Upper lobe of left lung (tissue), 6 donors: Measurements from ENCODE around the gene TBC1D3B. TPM values are rescaled to one million over a fixed set of nuclear protein-coding genes. Genes with fewer than 3 reads are reported as not detected.
"Not testable (repeated sequence)": the region's sequence is repeated elsewhere in the genome, so short reads cannot be mapped to it uniquely, and the experiment has no call there.

Experiments used
- ATAC-seq, 2 donors: fragments of 200-7000 bp; cut with Tn5 transposase; one replicate each; pipeline ENCODE4 v1.9.1; 2022; ENCODE audit warnings: mild to moderate bottlenecking in 2 of 2, moderate library complexity in 2 of 2; ENCODE audit not compliant: low FRiP score in 2 of 2
- DNase-seq, 2 donors: peaks; one replicate each; pipeline ENCODE4 v3.0.0-alpha.2; 2019 to 2020
- H3K27ac ChIP-seq, 4 donors: fragments of 200-600 bp; sonication (generic); one replicate each; pipeline ENCODE4 v1.5.1; 2016 to 2019
- H3K27me3 ChIP-seq, 4 donors: fragments of 200-600 bp; sonication (generic); one replicate each; pipeline ENCODE4 v1.5.1; 2017 to 2019
- H3K36me3 ChIP-seq, 4 donors: fragments of 200-600 bp; sonication (generic); one replicate each; pipeline ENCODE4 v1.5.1; 2016 to 2019
- H3K4me1 ChIP-seq, 4 donors: fragments of 200-600 bp; sonication (generic); one replicate each; pipeline ENCODE4 v1.5.1; 2018 to 2019
- H3K4me3 ChIP-seq, 4 donors: fragments of 200-600 bp; sonication (generic); one replicate each; pipeline ENCODE4 v1.5.1; 2017 to 2019; ENCODE audit warnings: mild to moderate bottlenecking in 2 of 4, moderate library complexity in 1 of 4
- H3K9me3 ChIP-seq, 4 donors: fragments of 200-600 bp; sonication (generic); one replicate each; pipeline ENCODE4 v1.5.1; 2018 to 2019
- CTCF ChIP-seq, 6 experiments: fragments of 450-650 bp in 4 of 6; fragments of 200-600 bp in 2 of 6; sonication (generic) in 2 of 6; IDR thresholded peaks; one replicate each; pipeline ENCODE4 v1.5.1; 2016 to 2019; ENCODE audit warnings: antibody characterized with exemption in 6 of 6
- EP300 ChIP-seq, 4 donors: sonication (generic); formaldehyde crosslinking; IDR thresholded peaks; one replicate each; pipeline ENCODE4 v1.5.1; 2017; ENCODE audit warnings: antibody characterized with exemption in 4 of 4, control low read depth in 2 of 4
- POLR2A ChIP-seq, 4 donors: fragments of 450-650 bp; IDR thresholded peaks; one replicate each; pipeline ENCODE4 v1.5.1; 2016 to 2017; ENCODE audit warnings: antibody characterized with exemption in 4 of 4, mild to moderate bottlenecking in 2 of 4
- POLR2AphosphoS5 ChIP-seq, 2 donors: sonication (generic); formaldehyde crosslinking; IDR thresholded peaks; one replicate each; pipeline ENCODE4 v1.5.1; 2017; ENCODE audit warnings: antibody characterized with exemption in 2 of 2
- WGBS, 2 donors: methylation state at CpG; one replicate each; pipeline ENCODE4 v1.1.5; 2017 to 2018; 5-methylcytosine and 5-hydroxymethylcytosine counted together
- total RNA-seq, 6 donors: library from RNA; depleted of rRNA in 4 of 6; stranded (reverse); fragments of >200 nt in 4 of 6; gene quantifications; one replicate each; pipeline versions ENCODE4 v1.1.0 to v1.2.1, GENCODE V29; 2016 to 2021
- donor health status: DM: no; HTN: no; CAD: no; lungs with moderate emphysema.
- donor health status: DM: no; HTN: yes; CAD: no; lungs with severe emphysema.

Gene TBC1D3B
- 1 to 10 TPM in 5 of 6 donors, not detected in 1; 3.6 to 8.9 (median 7.0) TPM for total RNA-seq

DNA sequence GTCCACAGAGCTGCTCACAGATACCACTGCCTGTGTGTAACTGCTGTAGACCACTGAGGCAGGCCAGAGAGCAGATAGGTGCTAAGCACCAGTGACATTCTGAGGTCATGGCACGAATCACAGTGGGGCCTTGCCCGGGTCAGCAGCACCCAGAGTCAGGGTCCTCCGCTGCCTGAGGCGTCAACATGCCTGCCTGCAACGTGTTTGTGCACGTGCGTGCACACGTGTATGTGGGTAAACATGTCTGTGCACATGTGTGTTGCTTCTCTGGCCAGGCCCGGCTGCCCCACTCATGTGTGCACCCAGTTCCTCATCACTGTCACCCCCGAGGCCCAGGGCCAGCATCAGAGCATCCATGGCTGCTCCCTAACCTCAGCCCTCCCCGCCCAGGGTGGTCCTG lies at the start of gene TBC1D3B:
TBC1D3B (minus strand) TSS at position 101 of the 400 bp plus-strand sequence. CDS start 1,586 bp downstream, outside the sequence.
- not testable (repeated sequence) for H3K27me3 ChIP-seq, H3K27ac ChIP-seq, H3K9me3 ChIP-seq, ATAC-seq, H3K4me3 ChIP-seq, H3K4me1 ChIP-seq, DNase-seq, H3K36me3 ChIP-seq
- no CpG with 5 or more reads among the region's 11 CpGs for WGBS, 2 donors

DNA sequence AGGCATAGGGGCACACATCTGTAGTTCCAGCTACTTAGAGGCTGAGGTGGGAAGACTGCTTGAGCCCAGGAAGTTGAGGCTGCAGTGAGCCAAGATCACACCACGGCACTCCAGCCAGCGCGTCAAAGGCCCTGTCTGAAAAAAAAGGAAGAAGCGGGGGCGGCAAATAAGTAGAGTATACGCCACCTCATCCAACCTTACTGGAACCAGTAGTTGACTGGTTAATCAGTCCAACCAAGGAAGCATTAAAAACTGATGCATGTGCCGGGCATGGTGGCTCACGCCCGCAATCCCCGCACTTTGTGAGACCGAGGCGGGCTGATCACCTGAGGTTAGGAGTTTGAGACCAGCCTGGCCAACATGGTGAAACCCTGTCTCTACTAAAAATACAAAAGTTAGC lies 46.5 kb upstream of the TBC1D3B start:
- peak in 1 of 2 donors; percentile 10 for DNase-seq
- H3K9me3 ChIP-seq, H3K4me1 ChIP-seq, H3K36me3 ChIP-seq, ATAC-seq, H3K27me3 ChIP-seq, H3K27ac ChIP-seq, H3K4me3 ChIP-seq: not testable (repeated sequence)
- 89 to 92% methylated on average over 12 of the region's 12 CpGs for WGBS, 2 donors

DNA sequence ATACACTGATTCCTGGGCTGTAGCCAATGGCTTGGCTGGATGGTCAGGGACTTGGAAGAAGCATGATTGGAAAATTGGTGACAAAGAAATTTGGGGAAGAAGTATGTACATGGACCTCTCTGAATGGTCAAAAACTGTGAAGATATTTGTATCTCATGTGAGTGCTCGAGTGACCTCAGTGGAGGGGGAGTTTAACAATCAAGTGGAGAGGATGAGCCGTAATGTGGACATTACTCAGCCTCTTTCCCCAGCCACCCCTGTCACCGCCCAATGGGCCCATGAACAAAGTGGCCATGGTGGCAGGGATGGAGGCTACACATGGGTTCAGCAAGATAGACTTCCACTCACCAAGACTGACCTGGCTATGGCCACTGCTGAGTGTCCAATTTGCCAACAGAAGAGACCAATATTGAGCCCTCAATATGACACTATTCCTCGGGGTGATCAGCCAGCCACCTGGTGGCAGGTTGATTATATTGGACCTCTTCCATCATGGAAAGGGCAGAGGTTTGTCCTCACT lies 45.2 kb upstream of the TBC1D3B start:
- H3K27me3 ChIP-seq, H3K4me1 ChIP-seq, H3K4me3 ChIP-seq, H3K27ac ChIP-seq, H3K9me3 ChIP-seq, H3K36me3 ChIP-seq, DNase-seq, ATAC-seq: not testable (repeated sequence)
- 76 to 86% methylated on average over 4 of the region's 4 CpGs for WGBS, 2 donors

- WGBS, 2 donors: 83% methylated on average over 2 to 3 of the region's 3 CpGs
- not testable (repeated sequence) for H3K9me3 ChIP-seq, DNase-seq, ATAC-seq, H3K4me3 ChIP-seq, H3K27ac ChIP-seq, H3K4me1 ChIP-seq, H3K27me3 ChIP-seq, H3K36me3 ChIP-seq
Measured at GRCh38 chr17:36220737-36221580, 44.5 kb upstream of the TBC1D3B start.

DNA sequence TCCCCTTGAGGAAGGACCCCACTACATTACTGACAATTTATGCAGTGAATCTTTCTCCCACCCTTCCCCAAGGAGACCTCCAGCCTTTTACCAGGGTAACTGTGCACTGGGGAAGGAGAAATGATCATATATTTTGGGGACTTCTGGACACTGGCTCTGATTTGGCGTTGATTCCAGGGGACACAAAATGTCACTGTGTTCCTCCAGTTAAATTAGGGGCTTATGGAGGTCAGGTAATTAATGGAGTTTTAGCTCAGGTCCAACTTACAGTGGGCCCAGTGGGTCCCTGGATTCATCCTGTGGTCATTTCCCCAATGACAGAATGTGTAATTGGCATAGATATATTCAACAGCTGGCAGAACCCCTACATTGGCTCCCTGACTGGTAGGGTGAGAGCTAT lies 43.1 kb upstream of the TBC1D3B start:
- not testable (repeated sequence) for DNase-seq, H3K36me3 ChIP-seq, H3K27me3 ChIP-seq, ATAC-seq, H3K4me1 ChIP-seq, H3K4me3 ChIP-seq, H3K27ac ChIP-seq, H3K9me3 ChIP-seq
- 97 to 100% methylated on average over 1 of the region's 1 CpG for WGBS, 2 donors

GRCh38 chr17:36215406-36216308 lies 39.2 kb upstream of the TBC1D3B start:
- not testable (repeated sequence) for DNase-seq, H3K27ac ChIP-seq, H3K9me3 ChIP-seq, H3K36me3 ChIP-seq, H3K27me3 ChIP-seq, ATAC-seq, H3K4me3 ChIP-seq
- peaks cover 0 to 27% (median 0%) of the 10 kb centered on the region in 4 donors for H3K4me1 ChIP-seq
- 68 to 84% methylated on average over 7 of the region's 7 CpGs for WGBS, 2 donors

DNA sequence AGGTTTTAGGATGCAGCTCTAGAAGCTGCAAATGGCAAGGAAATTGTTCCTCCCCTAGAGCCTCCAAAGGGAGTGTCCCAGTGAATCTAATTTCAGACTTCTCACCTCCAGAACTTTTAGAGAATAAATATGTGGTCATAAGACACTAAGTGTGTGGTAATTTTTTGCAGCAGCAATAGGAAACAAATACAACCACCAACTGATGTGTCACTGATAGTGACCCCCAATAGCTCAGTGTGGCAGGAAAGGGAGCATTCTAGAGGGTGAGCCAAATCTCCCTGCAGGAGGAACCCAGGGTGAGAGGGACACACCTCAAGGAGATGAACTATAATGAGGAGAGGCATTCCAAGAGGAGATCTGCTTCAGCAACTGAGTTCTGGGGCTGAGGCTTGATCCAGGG lies 38.5 kb upstream of the TBC1D3B start:
- DNase-seq (no peak), ATAC-seq (no peak)
- Histone ChIP-seq H3K27ac (no peak overlapping the region), H3K36me3 (no peaks in the 10 kb centered on the region), H3K27me3 (no peaks in the 10 kb centered on the region), H3K4me1 (peaks cover 0 to 33% (median 0%) of the 10 kb centered on the region in 4 donors), H3K4me3 (no peak overlapping the region), H3K9me3 (peaks cover 0 to 5% (median 0%) of the 10 kb centered on the region in 4 donors)
- TF ChIP-seq EP300 (IDR thresholded peaks at IDR 0.05) (no peak), POLR2A (IDR thresholded peaks at IDR 0.05) (no peak), CTCF (IDR thresholded peaks at IDR 0.05) (no peak), POLR2AphosphoS5 (IDR thresholded peaks at IDR 0.05) (no peak)
